Tibial artery (tissue), 4 donors: Measurements from ENCODE around the gene ADAMTS16.

ENCODE experiments used
- DNase-seq, 2 donors: peaks; one replicate each; pipeline ENCODE4 v3.0.0-alpha.2; 2019
- H3K27ac ChIP-seq, 2 donors: fragments of 200-600 bp; sonication (generic) in 1 of 2; 1 replicate in 1 of 2; 2 replicates in 1 of 2; pipeline ENCODE4 v1.5.1; 2018 to 2019; ENCODE audit warnings: mild to moderate bottlenecking in 1 of 2
- H3K27me3 ChIP-seq, 2 donors: fragments of 200-600 bp; sonication (generic) in 1 of 2; one replicate each; pipeline versions ENCODE4 v1.5.1 to v1.6.0; 2016 to 2019
- H3K36me3 ChIP-seq, 3 donors: fragments of 200-600 bp; sonication (generic) in 2 of 3; one replicate each; pipeline ENCODE4 v1.5.1; 2016 to 2019; ENCODE audit warnings: mild to moderate bottlenecking in 2 of 3
- H3K4me1 ChIP-seq, 4 donors: fragments of 200-600 bp; sonication (generic) in 2 of 4; 1 replicate in 3 of 4; 2 replicates in 1 of 4; pipeline ENCODE4 v1.5.1; 2016 to 2019
- H3K4me3 ChIP-seq, 2 donors: fragments of 200-600 bp; sonication (generic) in 1 of 2; 1 replicate in 1 of 2; 2 replicates in 1 of 2; pipeline ENCODE4 v1.5.1; 2018 to 2019; ENCODE audit warnings: mild to moderate bottlenecking in 2 of 2
- H3K9me3 ChIP-seq, 3 donors: fragments of 200-600 bp; sonication (generic) in 1 of 3; one replicate each; pipeline ENCODE4 v1.5.1; 2016 to 2019
- intact Hi-C: fragments of 100-400 bp; cut with DNase I; formaldehyde crosslinking; loops from one replicate; pipeline ENCODE4 v1.15.0; 2023; ENCODE audit warnings: low total_unique reads
- TF ChIP-seq, protein P1 (sequence below), 2 experiments: fragments of 200-600 bp in 1 of 2; fragments of 450-650 bp in 1 of 2; IDR thresholded peaks; one replicate each; pipeline ENCODE4 v1.5.1; 2017 to 2019; ENCODE audit warnings: antibody characterized with exemption in 2 of 2, mild to moderate bottlenecking in 1 of 2, moderate library complexity in 1 of 2

Gene ADAMTS16

DNA sequence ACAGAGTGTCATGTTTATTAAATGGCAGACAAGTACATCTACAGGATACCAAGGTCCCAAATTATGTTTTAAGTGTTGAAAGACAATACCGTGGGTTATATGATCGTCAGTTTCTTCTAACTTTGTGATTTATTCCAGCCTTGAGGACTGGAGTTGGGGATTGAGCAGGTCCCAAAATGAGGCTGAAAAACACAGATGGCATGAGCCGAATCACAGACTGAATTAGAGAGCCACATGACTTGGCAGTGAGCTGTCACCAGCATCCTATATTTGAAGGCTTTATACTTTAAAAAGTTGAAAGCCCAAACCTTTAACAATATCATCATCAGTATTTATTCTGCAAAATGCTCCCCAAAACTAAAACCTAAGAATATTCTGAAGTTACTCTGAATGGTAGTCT, 79.4 kb downstream of the ADAMTS16 start:
- TF ChIP-seq, protein P1, sequence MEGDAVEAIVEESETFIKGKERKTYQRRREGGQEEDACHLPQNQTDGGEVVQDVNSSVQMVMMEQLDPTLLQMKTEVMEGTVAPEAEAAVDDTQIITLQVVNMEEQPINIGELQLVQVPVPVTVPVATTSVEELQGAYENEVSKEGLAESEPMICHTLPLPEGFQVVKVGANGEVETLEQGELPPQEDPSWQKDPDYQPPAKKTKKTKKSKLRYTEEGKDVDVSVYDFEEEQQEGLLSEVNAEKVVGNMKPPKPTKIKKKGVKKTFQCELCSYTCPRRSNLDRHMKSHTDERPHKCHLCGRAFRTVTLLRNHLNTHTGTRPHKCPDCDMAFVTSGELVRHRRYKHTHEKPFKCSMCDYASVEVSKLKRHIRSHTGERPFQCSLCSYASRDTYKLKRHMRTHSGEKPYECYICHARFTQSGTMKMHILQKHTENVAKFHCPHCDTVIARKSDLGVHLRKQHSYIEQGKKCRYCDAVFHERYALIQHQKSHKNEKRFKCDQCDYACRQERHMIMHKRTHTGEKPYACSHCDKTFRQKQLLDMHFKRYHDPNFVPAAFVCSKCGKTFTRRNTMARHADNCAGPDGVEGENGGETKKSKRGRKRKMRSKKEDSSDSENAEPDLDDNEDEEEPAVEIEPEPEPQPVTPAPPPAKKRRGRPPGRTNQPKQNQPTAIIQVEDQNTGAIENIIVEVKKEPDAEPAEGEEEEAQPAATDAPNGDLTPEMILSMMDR (IDR thresholded peaks at IDR 0.05): no peak
- DNase-seq: no peak
- Histone ChIP-seq H3K4me1 (no peaks in the 10 kb centered on the region), H3K9me3 (no peaks in the 10 kb centered on the region), H3K4me3 (no peak overlapping the region), H3K27me3 (no peaks in the 10 kb centered on the region), H3K36me3 (no peaks in the 10 kb centered on the region), H3K27ac (no peak overlapping the region)
- intact Hi-C loops: no loop called here

DNA sequence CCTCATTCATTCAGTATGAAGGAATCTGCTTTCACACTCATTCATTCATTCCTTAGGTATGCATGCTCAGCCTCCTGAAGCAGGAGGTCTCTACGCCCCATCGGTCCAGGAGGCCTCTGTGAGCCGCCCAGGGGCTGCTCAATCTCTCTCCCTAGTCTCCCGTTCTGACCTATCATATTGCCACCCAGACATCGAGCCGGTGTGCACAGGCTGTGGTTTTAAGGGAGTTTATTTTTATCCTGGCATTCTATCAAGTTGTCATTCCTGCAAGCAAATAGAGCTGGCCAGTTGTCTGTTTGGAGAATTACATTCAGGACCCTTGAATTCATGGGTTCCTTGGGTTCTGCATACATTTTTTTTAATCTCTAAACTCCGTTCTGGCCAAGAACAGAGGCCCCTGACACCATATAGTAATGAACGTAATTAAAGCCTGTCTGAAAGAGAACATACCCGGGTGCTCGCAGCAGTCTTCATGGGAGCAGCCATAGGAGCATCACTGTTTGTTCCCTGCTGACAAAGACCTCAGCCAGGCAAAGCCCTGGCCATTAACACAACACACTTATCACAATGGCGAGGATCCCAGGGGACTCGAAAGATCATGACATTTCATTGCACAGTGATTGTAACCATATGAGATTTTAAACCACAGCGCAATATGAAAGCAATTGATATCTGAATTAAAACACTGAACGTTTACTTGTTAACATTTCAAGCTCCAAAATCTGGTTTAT, 80.9 kb downstream of the ADAMTS16 start:
- intact Hi-C loops: no loop called here
- no peaks in the 10 kb centered on the region for H3K36me3 ChIP-seq
- no peaks in the 10 kb centered on the region for H3K9me3 ChIP-seq
- no peak for DNase-seq
- no peak overlapping the region for H3K27ac ChIP-seq
- H3K4me1 ChIP-seq: no peaks in the 10 kb centered on the region
- H3K27me3 ChIP-seq: no peaks in the 10 kb centered on the region
- no peak overlapping the region for H3K4me3 ChIP-seq
- TF ChIP-seq, protein P1 (IDR thresholded peaks at IDR 0.05): no peak

DNA sequence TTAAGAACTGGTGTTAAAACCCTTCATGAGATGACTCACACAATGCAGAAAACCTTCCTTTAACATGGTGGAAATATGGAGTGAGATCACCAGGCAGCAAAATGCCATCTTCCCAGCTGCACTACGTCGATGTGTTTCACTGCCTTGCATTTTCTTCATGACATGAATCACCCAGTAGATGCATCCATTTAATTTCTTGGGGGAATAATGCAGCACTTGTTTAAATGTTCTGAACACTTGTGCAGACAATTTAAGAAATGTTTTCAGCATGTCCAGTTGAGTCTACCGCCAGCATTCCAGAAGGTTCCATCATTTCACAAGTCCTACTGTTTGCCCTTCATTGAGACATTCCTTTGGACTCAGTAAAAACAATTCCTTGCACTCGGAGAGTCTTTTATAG, 81.6 kb downstream of the ADAMTS16 start:
- no peak for DNase-seq
- H3K9me3 ChIP-seq: no peaks in the 10 kb centered on the region
- intact Hi-C loops: no loop called here
- no peak overlapping the region for H3K27ac ChIP-seq
- H3K4me3 ChIP-seq: no peak overlapping the region
- no peaks in the 10 kb centered on the region for H3K36me3 ChIP-seq
- no peaks in the 10 kb centered on the region for H3K27me3 ChIP-seq
- H3K4me1 ChIP-seq: no peaks in the 10 kb centered on the region
- TF ChIP-seq, protein P1 (IDR thresholded peaks at IDR 0.05): no peak

DNA sequence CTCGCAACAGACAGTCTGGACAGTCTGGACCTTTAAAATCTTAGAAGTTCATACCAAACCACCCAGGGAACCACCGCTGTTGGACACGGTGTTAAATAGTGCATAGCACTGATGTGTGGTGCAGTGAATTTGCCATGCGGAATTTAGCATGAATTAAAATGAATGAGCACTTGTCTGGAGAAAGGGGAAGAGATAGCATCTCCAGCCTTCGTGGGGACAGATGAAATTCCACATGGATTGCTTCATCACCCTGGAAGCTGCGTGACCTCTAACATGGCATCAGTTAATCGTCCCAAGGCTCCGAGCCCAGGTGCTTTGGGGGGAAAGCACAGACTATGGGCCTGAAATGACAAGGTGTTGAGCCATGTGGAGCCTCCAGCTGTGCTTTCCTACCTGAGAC, 91.4 kb downstream of the ADAMTS16 start:
- no peak overlapping the region for H3K4me3 ChIP-seq
- TF ChIP-seq, protein P1 (IDR thresholded peaks at IDR 0.05): no peak
- H3K9me3 ChIP-seq: no peaks in the 10 kb centered on the region
- no peak overlapping the region for H3K27ac ChIP-seq
- no peaks in the 10 kb centered on the region for H3K27me3 ChIP-seq
- DNase-seq: no peak
- no peaks in the 10 kb centered on the region for H3K36me3 ChIP-seq
- intact Hi-C loops: no loop called here
- H3K4me1 ChIP-seq: no peaks in the 10 kb centered on the region

DNA sequence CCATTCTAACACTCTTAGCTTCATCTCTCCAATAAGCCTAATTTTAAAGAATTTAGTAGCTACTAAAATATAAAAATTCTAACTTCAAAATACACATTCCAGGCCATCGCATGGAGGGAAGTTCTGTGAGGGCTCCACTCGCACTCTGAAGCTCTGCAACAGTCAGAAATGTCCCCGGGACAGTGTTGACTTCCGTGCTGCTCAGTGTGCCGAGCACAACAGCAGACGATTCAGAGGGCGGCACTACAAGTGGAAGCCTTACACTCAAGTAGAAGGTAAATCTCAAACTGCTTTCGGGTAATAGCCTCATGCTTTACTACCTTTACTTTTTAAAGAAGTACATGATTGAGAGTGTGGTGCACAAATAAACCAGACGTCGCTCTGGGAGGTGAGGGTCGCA, 94.8 kb downstream of the ADAMTS16 start:
- H3K4me3 ChIP-seq: no peak overlapping the region
- intact Hi-C loops: no loop called here

More for the DNA sequence above, 94.8 kb downstream of the ADAMTS16 start:
- TF ChIP-seq, protein P1 (IDR thresholded peaks at IDR 0.05): no peak
- Histone ChIP-seq H3K9me3 (no peaks in the 10 kb centered on the region), H3K36me3 (no peaks in the 10 kb centered on the region), H3K4me1 (no peaks in the 10 kb centered on the region), H3K27me3 (no peaks in the 10 kb centered on the region), H3K27ac (no peak overlapping the region)
- DNase-seq: no peak
